CD4-positive, alpha-beta T cell treated with Interleukin-6 for 4 hours (primary cell): ENCODE data around the gene CMPK2.
A peak's percentile ranks its signal among the peaks of the same experiment; 100 is the strongest.
"Not testable (repeated sequence)": the region's sequence is repeated elsewhere in the genome, so short reads cannot be mapped to it uniquely, and the experiment has no call there.

Source experiments
- DNase-seq: peaks from one replicate; pipeline ENCODE4 v3.0.0-alpha.2; 2020; ENCODE audit warnings: mixed read lengths

The CMPK2 gene

GRCh38 chr2:6879011-6879410 is 13.3 kb upstream of the CMPK2 start:
- no peak for DNase-seq

- DNase-seq: no peak
Measured at GRCh38 chr2:6878549-6878948, 12.8 kb upstream of the CMPK2 start.

GRCh38 chr2:6877402-6878304 is 11.9 kb upstream of the CMPK2 start, which contains the start of gene RSAD2:
Gene RSAD2 (plus strand): TSS chr2:6877777. CDS start chr2:6877801, 24 bp downstream.
- DNase-seq: peak; percentile 49

GRCh38 chr2:6876309-6876708 is 10.6 kb upstream of the CMPK2 start:
- DNase-seq: no peak

GRCh38 chr2:6874032-6874431 is 8.3 kb upstream of the CMPK2 start:
- DNase-seq: no peak

GRCh38 chr2:6872394-6872793 is 6.7 kb upstream of the CMPK2 start:
- DNase-seq: no peak

GRCh38 chr2:6866982-6867381 is 1.3 kb upstream of the CMPK2 start:
- no peak for DNase-seq

GRCh38 chr2:6866275-6866671 is 566 bp upstream of the CMPK2 start:
- peak; percentile 62 for DNase-seq

GRCh38 chr2:6864923-6865345 is 773 bp downstream of the CMPK2 start:
- peak; percentile 47 for DNase-seq

GRCh38 chr2:6864231-6864754 is 1.4 kb downstream of the CMPK2 start:
- DNase-seq: no peak

GRCh38 chr2:6863792-6864191 is 1.9 kb downstream of the CMPK2 start:
- no peak for DNase-seq

- DNase-seq: no peak
Measured at GRCh38 chr2:6860296-6860695, 5.4 kb downstream of the CMPK2 start.

- not testable (repeated sequence) for DNase-seq
Measured at GRCh38 chr2:6858466-6859027, 7.2 kb downstream of the CMPK2 start.

- DNase-seq: no peak
Measured at GRCh38 chr2:6856548-6856920, 9.2 kb downstream of the CMPK2 start.

GRCh38 chr2:6855860-6856547 is 9.7 kb downstream of the CMPK2 start:
- no peak for DNase-seq

GRCh38 chr2:6854416-6854815 is 11.3 kb downstream of the CMPK2 start:
- no peak for DNase-seq

- DNase-seq: no peak
Measured at GRCh38 chr2:6852195-6852594, 13.5 kb downstream of the CMPK2 start.

- no peak for DNase-seq
Measured at GRCh38 chr2:6846967-6847681, 18.6 kb downstream of the CMPK2 start.

- no peak for DNase-seq
Measured at GRCh38 chr2:6846540-6846939, 19.2 kb downstream of the CMPK2 start.

GRCh38 chr2:6845903-6846302 is 19.8 kb downstream of the CMPK2 start:
- DNase-seq: no peak

GRCh38 chr2:6845312-6845711 is 20.4 kb downstream of the CMPK2 start:
- no peak for DNase-seq

- no peak for DNase-seq
Measured at GRCh38 chr2:6841537-6842287, 24.0 kb downstream of the CMPK2 start.
